Raji (cell line): Measurements from ENCODE around the gene TRPC4AP.

ENCODE experiments used
- POLR2A ChIP-seq: IDR thresholded peaks from 2 replicates; pipeline ENCODE4 v1.6.1; 2011; ENCODE audit warnings: low read depth, low read length, control low read depth; ENCODE audit not compliant: insufficient read depth

Gene TRPC4AP

GRCh38 chr20:34982270-34983088 lies 110.1 kb downstream of the TRPC4AP start:
- TF ChIP-seq POLR2A, result no peak

- TF ChIP-seq POLR2A, result no peak
Observed at GRCh38 chr20:34980543-34981233, 111.9 kb downstream of the TRPC4AP start.

- TF ChIP-seq POLR2A, result no peak
Observed at GRCh38 chr20:34979366-34980153, 113.0 kb downstream of the TRPC4AP start.

GRCh38 chr20:34978092-34978744 lies 114.4 kb downstream of the TRPC4AP start:
- no peak for TF ChIP-seq POLR2A

GRCh38 chr20:34977365-34978091 lies 115.1 kb downstream of the TRPC4AP start:
- TF ChIP-seq POLR2A, result no peak

GRCh38 chr20:34976286-34976685 lies 116.3 kb downstream of the TRPC4AP start:
- TF ChIP-seq POLR2A, result no peak

GRCh38 chr20:34974246-34974645 lies 118.4 kb downstream of the TRPC4AP start:
- TF ChIP-seq POLR2A, result no peak

- no peak for TF ChIP-seq POLR2A
Observed at GRCh38 chr20:34971561-34972235, 120.9 kb downstream of the TRPC4AP start.

- no peak for TF ChIP-seq POLR2A
Observed at GRCh38 chr20:34970846-34971560, 121.6 kb downstream of the TRPC4AP start.

GRCh38 chr20:34970193-34970840 lies 122.3 kb downstream of the TRPC4AP start:
- TF ChIP-seq POLR2A, result no peak

DNA sequence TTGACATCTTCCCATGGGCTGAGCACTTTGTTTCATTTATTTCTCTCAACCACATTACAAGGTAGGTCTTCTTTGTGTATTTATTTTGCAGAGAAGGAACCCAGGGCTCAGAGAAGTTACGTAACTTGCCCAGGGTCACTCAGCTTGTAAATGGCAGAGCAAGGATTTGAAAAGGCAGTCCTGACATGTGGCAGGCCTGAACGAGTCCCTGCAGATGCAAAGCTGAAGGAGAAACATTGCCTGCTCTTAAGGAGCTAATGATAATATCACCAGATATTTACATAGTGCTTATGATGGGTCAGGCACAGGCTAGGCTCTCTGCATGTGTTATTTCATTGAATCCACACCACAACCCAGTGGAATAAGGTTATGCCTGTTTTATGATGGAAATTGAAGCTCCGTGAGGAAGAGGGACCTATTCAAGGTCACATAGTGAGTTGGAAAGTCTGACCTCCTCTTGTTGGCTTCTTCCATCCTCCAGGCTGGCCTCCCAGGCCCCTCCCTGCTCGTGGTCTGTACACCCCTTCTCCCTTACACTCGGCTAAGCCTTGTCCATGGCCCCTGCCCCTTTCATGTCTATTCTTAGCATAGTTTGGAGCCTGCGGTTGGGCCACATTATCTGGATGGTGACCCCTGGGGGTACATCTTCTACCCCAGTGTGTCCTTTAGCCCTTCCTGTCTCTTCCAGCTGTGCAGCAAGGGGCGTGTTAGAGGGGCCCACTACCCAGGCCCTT lies 124.4 kb downstream of the TRPC4AP start:
- no peak for TF ChIP-seq POLR2A

GRCh38 chr20:34967421-34967820 lies 125.2 kb downstream of the TRPC4AP start:
- TF ChIP-seq POLR2A, result no peak

DNA sequence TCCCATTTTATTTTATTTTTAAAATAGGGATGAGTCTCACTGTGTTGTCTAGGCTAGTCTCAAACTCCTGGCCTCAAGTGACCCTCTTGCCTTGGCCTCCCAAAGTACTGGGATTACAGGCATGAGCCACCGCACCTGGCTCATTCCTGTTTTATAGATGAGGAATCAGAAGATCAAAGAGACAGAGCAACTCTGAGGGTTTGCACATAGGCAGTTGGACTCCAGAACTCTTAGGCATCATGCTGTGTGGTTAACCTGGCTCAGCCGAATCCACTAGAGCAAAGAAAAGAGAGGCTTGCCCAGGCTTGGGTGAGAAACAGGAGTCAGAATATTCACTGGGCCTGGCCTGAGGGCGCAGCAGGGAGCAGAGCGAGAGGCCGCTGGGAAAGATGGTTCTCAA lies 127.6 kb downstream of the TRPC4AP start:
- no peak for TF ChIP-seq POLR2A

GRCh38 chr20:34964486-34964885 lies 128.1 kb downstream of the TRPC4AP start:
- TF ChIP-seq POLR2A, result no peak
